ENCODE measurements around the gene GPRIN2.

GPRIN2 gene

GRCh38 chr10:46550076-46550790 is 6.2 kb downstream of the GPRIN2 start:
- in situ Hi-C loops (cut with HindIII; ENCODE audit: low sequenced_read_pairs): no loop called here
- no peak for DNase-seq (ENCODE audit: low read depth)
- TF ChIP-seq, protein P1, sequence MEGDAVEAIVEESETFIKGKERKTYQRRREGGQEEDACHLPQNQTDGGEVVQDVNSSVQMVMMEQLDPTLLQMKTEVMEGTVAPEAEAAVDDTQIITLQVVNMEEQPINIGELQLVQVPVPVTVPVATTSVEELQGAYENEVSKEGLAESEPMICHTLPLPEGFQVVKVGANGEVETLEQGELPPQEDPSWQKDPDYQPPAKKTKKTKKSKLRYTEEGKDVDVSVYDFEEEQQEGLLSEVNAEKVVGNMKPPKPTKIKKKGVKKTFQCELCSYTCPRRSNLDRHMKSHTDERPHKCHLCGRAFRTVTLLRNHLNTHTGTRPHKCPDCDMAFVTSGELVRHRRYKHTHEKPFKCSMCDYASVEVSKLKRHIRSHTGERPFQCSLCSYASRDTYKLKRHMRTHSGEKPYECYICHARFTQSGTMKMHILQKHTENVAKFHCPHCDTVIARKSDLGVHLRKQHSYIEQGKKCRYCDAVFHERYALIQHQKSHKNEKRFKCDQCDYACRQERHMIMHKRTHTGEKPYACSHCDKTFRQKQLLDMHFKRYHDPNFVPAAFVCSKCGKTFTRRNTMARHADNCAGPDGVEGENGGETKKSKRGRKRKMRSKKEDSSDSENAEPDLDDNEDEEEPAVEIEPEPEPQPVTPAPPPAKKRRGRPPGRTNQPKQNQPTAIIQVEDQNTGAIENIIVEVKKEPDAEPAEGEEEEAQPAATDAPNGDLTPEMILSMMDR (IDR thresholded peaks at IDR 0.05; ENCODE audit: low read depth, low read length, missing control alignments): no peak
- no peak overlapping the region for H3K4me3 ChIP-seq (ENCODE audit: low read depth, low read length)

GRCh38 chr10:46549171-46550075 is 7.0 kb downstream of the GPRIN2 start:
- TF ChIP-seq, protein P1 (IDR thresholded peaks at IDR 0.05; ENCODE audit: low read depth, low read length, missing control alignments): no peak
- no peak overlapping the region for H3K4me3 ChIP-seq (ENCODE audit: low read depth, low read length)
- in situ Hi-C loops (cut with HindIII; ENCODE audit: low sequenced_read_pairs): no loop called here
- no peak for DNase-seq (ENCODE audit: low read depth)

DNA sequence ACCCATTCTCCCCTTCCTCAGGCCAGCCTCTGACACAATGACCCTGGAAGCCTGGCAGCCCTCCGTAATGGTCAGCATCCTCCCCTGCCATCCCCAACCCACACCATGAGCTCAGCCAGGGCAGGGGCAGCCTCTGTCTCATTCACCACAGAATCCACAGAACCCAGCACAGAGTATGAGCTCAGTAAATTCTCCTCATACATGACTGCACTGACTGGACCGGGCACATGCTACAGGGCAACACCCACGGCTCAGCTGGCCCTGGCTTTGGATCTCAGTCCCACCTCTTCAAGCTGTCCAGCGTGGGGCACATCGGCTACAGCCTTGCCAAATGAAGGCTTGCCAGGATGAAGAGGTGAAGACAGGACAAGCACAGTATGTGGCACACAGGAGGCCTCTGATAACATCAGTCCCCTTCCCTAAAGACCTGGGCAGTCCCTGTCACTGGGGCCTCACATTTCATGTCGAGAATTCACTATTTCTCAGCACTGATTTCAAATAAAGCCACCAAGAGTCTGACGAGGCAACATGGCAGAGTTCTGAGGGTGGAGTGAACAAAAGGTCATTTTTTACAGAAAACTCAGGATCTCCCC is 7.9 kb downstream of the GPRIN2 start:
- DNase-seq (ENCODE audit: low read depth): no peak
- TF ChIP-seq, protein P1 (IDR thresholded peaks at IDR 0.05; ENCODE audit: low read depth, low read length, missing control alignments): no peak
- no peak overlapping the region for H3K4me3 ChIP-seq (ENCODE audit: low read depth, low read length)
- in situ Hi-C loops (cut with HindIII; ENCODE audit: low sequenced_read_pairs): no loop called here

DNA sequence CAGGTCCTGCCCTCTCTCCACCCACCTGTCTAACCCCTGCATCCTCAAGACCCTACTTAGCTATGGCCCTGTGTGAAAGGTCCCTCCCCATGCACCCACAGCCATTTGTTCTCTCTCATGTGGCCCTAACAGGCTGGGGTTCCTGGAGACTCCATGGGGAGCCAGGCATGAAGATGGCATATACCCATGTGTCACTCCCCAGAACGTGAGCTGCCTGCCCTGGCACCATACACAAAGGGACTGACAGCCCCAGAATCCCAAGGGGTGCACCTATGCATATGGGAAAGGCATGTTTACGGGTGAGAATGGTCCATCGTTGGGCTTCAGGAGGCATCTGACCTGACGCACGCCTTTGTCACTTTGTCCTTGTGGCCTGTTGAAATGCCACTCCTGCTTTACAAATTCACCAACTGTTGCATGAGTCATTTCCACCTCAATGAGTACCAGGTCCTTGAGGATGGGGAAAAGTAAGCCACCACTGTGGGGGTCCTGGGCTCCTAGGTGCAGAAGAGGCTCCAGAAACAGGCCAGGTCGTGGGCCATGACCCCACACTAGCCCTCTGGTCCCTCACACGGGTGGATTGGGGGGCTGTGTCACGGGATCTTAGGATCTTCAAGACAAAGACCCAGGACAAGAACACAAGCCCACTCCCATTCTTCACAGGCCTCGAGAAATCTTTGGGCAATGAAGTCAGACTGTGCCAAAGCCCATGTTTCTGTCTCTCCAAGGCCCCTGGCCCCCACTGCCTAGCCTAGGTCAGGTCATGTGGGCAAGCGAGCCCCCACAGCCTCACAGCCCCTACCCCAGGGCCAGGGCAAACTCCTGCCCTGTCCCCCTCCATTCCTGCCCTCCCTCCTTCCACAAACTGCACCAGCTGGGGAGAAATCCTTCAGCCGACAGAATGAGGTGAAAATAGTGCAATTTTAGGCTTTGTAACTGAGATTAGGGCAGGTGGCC is 8.6 kb downstream of the GPRIN2 start:
- in situ Hi-C loops (cut with HindIII; ENCODE audit: low sequenced_read_pairs): no loop called here
- no peak for DNase-seq (ENCODE audit: low read depth)
- H3K4me3 ChIP-seq (ENCODE audit: low read depth, low read length): no peak overlapping the region
- TF ChIP-seq, protein P1 (IDR thresholded peaks at IDR 0.05; ENCODE audit: low read depth, low read length, missing control alignments): no peak

DNA sequence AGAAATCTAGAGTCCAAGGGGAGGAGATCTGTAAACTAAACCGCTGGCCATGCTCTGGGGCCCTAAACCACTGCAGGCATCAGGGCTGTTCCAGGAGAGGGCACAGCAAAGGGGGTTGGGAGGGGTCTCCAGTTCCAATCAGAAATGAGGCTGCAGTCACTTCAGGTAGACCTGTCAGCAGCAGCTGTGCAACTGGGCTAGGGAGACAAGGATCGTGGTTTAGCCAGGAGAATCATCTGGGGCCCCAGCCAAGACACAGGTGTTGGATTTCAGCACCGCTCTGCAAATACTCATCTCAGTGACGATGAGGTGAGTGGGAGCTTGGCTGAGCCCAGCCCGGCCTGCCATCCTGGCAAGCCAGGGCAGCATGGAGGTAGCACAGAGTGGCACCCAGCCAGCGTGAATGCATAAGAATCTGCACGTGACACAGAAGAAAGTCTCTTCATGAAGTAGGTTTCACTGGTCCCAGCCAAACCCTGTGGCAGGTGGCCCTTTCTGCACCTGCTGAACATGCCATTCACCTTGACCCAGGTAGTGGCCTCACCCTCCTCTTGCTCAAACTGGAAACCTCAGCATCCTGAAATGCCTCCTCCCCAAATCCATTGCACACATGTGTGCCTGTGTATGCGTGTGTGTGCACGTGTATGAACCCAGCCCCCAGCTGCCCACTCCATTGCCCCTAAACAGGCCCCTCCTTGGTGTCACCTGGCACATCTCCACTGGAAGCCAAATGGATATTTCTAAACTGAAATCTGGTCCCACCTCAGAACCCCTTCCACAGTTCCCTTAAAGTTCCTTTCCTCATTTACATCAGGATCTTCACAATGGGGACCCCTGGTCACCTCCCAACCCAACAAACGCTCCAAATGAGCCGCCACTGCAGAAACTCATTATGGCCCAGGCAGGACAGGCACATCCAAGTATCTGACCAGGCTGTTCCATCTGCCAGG is 9.6 kb downstream of the GPRIN2 start:
- DNase-seq (ENCODE audit: low read depth): no peak
- TF ChIP-seq, protein P1 (IDR thresholded peaks at IDR 0.05; ENCODE audit: low read depth, low read length, missing control alignments): no peak
- in situ Hi-C loops (cut with HindIII; ENCODE audit: low sequenced_read_pairs): no loop called here
- no peak overlapping the region for H3K4me3 ChIP-seq (ENCODE audit: low read depth, low read length)

Data from astrocyte of the cerebellum (primary cell).